HG03066 (cell line): ENCODE measurements around the gene OR6K2.

Experiments
- ATAC-seq: cut with Tn5 transposase; IDR thresholded peaks from one replicate; pipeline ENCODE4 v1.9.1; 2021; ENCODE audit warnings: low read depth; ENCODE audit not compliant: unreplicated experiment

Gene OR6K2

GRCh38 chr1:158686111-158687009 lies 14.1 kb downstream of the OR6K2 start, which contains the start of gene SPTA1:
TSS of gene SPTA1 (minus strand) at chr1:158686715. CDS start at chr1:158686517, 198 bp downstream.
- no peak for ATAC-seq

GRCh38 chr1:158685085-158685484 lies 15.4 kb downstream of the OR6K2 start:
- ATAC-seq, result no peak

GRCh38 chr1:158681606-158682005 lies 18.8 kb downstream of the OR6K2 start:
- no peak for ATAC-seq

DNA sequence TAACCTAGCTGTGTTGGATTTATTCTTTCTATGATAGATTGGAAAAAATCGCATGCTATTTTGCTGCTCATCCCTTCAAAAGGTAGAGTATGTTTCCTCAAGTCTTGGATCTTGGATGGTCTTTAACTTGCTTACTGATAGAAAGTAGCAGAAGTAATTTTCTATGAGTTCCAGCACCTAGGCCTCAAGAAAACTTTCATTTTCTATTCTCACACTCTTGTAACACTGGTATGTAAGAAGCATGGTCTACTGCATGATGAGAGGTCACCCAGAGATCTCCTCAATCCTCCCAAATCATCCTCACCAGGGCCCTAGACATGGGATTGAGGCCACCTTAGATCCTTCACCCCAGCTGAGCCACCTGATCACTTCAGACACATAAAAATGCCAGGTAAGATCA lies 21.2 kb downstream of the OR6K2 start:
- no peak for ATAC-seq

DNA sequence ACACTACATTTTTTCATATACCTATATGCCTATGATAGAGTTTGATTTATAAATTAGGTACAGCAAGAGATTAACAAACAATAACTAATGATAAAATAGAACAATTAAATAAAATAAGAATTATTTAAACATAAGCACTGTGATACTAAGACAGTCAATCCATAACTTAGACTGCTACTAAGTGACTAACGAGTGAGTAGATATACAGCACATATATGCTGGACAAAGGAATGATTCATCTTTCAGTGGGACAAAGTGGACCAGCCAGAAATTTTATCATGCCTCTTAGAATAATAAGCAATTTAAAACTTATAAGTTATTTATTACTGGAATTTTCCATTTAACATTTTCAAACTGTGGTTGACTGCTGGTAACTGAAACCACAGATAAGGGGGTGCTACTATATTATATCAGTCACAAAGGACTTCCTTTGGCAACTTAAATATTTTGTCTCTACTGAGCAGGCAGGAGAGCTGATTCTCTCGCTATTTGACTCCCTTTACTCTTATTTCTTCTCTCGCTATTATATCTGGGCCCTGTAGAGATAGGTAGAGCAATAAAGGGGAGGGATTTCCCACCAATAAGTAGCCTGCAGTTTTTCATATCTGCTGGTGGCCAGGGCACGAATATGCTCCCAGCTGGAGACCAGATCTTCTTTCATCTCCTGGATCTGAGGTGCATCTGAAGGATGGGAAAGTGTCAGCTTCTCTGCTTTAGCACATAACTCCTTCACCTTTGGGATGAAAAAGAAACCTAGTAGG lies 24.7 kb downstream of the OR6K2 start:
- ATAC-seq, result no peak

DNA sequence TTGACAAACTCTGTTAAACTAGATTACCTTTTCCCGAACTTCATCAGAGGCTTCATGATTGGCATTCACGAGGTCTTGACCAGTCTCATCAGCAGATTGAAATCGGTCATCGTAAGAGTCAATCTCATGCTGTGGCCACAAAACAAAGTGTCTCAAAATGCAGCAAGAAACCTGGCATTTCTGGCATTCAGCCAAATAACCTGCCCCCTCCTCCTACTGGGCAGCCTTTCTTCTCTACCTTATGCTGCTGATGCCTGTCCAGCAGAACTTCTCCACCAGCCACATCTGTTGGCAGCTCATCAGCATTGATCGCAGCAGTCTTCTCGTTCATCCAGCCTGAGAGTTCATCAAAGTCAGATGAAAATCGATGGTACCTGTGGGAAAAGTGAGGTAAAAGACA lies 26.1 kb downstream of the OR6K2 start:
- no peak for ATAC-seq

- ATAC-seq, result no peak
Observed at GRCh38 chr1:158666037-158666436, 34.4 kb downstream of the OR6K2 start.

GRCh38 chr1:158654571-158654970 lies 45.9 kb downstream of the OR6K2 start:
- ATAC-seq, result no peak

DNA sequence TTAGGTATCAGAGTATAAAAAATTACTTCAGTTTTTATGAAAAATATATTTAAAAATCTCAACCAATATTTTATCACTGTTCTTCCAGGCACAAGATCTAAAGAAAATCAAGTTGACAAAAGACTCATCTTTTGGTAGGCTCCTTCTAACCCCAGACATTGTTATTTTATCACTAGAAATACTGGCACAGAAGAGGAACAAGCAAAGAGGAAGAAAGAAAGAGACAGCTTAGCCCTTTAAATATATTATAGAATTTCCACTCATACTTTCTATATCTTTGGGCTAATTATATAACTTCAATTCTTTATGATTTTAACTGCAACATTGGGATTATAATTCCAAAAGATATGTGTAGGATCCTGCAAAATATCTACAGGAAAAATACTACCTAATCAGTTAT lies 46.4 kb downstream of the OR6K2 start:
- no peak for ATAC-seq

DNA sequence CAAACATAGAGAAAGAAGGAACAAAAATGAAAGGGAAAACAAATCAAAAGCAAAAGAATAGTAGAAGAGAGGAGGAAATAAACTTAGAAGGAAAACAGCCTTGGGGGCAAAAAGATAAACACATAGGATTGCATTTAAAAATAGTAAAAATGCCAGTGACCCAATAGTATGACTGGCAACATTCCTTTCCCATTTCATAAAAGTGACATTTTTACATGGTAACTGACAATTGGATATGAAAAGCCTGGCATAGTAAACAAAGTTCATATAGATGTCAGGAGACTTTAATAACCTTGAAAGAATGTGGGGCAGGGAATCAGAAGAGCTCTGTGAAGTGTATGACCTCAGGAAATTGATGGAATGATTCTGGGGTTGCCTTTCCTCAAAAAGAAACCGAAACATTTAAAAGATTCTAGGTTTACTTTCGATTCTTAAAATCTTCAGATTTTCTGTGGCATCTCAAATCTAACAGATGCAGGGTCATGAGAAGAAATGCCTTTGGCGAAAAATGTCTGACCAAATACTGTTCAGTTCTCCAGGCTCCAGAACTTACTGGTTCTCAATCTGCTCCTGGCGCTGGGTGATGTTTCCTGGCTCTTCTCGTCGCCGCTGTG lies 47.6 kb downstream of the OR6K2 start:
- ATAC-seq, result no peak
